HG02870 (cell line): ENCODE measurements around the gene MTIF3.
A peak's percentile ranks its signal among the peaks of the same experiment; 100 is the strongest.

Source experiments
- ATAC-seq: cut with Tn5 transposase; IDR thresholded peaks from one replicate; pipeline ENCODE4 v1.9.1; 2021; ENCODE audit warnings: mild to moderate bottlenecking, moderate library complexity; ENCODE audit not compliant: unreplicated experiment

The MTIF3 gene

GRCh38 chr13:27449936-27450828 is at the start of gene MTIF3:
TSS of gene MTIF3 (minus strand) at chr13:27450564. CDS start at chr13:27440448, 10,116 bp downstream.
- peak; percentile 81 for ATAC-seq

GRCh38 chr13:27497563-27498230 is 47.3 kb upstream of the MTIF3 start:
- no peak for ATAC-seq

DNA sequence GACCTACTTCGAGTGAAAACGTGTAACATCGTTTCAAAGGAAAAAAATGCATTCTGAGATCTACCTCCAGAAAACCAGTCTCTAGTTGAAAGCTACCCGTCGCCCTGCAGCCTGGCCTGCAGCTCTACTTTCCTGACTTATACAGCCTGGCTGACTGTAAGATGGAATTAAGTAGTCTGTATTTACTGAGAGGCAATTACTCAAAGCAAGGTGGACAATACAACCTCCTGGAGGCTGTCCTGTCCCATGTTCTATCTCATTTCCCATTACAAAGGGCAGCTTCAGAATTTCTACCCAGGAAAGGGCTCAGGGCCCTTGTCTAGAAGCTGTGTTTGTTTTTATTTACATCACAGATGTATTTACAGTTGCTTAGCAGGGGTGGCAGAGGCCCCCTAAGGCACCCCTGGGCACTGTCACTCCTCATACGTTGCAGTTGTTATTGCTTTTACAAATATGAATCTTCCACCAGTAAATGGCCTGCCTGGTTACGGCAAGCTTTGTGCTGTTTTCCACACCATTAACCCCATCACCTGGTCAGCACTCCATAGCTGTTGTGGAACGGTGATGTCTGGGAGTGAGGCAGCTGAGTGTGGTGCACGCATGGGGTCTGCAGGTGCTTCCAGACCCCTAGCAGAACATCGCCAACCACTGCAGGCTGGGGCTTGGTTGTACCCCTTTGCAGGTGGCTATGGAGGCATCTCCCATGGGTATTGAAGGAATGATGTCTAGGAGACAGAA is 46.3 kb upstream of the MTIF3 start:
- no peak for ATAC-seq

GRCh38 chr13:27496006-27496405 is 45.6 kb upstream of the MTIF3 start:
- ATAC-seq = no peak

DNA sequence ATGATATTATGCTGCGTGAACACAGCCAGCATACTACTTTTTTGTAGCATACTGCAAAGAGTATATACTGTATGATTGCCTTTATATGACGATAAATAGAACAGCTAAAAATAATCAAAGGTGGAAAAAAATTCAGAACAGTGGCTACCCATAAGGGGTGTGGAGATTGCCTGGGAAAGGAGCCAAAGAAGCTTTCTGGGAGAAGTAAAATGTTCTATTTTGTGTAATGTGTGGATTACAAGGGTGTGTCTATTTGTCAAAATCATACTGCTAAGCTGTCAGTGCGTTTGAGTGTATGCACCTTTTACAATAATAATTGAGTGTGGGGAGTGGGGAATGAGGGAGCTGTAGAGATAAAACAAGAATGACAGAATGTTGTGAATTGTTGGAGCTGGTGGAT is 45.2 kb upstream of the MTIF3 start:
- no peak for ATAC-seq

DNA sequence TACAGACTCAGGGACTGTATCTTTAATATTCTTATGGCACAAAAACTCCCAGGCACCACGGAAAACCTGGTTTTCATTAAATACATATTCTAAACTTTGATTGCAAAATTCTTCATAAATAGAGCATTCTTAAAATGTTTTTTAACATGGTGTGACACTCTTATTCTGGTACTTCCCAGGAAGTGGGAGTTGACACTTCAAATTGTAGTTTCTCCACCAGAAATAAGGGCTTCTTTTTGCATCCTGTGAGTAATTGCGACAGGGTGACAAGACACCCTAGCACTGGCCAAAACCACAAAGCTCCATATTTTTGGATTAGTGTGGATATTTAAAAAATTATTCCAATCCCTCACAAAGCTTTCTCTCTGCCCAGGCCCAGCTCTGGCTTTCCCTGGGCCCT is 43.6 kb upstream of the MTIF3 start:
- ATAC-seq = no peak

DNA sequence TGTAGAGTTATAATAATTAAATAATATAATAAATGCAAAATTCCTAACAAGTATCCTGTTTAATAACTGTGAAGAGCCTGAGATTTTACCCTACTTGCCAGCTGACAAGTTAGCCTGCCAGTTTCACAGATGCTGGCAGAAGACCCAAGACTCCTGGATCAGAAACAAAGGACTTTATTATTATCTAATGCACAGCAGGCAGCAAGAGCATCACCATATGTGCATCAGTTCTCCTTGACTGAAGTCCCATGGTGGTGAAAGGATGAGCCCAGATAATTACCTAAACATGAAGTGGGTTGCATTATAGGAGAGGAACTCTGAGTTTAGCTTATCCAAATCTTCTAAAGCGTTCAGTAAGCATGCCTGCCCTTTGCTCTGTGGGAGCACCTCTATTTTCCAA is 39.1 kb upstream of the MTIF3 start:
- no peak for ATAC-seq

DNA sequence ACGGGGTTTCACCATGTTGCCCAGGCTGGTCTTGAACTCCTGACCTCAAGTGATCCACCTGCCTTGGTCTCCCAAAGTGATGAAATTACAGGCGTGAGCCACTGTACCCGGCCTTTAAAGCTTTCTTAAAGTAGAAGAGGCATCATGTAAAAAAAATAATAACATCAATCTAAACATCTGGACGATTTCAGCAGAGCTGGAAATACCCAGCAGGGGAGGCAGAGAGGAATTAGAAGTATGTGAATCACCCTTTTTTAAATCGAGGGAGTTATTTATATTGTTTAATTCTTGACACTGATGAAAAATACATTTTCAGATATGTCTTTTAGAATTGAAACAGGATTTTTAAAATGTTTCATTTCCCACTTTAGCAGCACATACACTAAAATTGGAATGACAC is 37.4 kb upstream of the MTIF3 start:
- no peak for ATAC-seq

GRCh38 chr13:27483421-27483820 is 33.1 kb upstream of the MTIF3 start:
- ATAC-seq = no peak

- ATAC-seq = peak; percentile 97
These were observed 32.6 kb upstream of the MTIF3 start for GRCh38 chr13:27482983-27483382.

GRCh38 chr13:27481766-27482165 is 31.4 kb upstream of the MTIF3 start:
- no peak for ATAC-seq

GRCh38 chr13:27476943-27477703 is 26.8 kb upstream of the MTIF3 start:
- ATAC-seq = peak; percentile 64

DNA sequence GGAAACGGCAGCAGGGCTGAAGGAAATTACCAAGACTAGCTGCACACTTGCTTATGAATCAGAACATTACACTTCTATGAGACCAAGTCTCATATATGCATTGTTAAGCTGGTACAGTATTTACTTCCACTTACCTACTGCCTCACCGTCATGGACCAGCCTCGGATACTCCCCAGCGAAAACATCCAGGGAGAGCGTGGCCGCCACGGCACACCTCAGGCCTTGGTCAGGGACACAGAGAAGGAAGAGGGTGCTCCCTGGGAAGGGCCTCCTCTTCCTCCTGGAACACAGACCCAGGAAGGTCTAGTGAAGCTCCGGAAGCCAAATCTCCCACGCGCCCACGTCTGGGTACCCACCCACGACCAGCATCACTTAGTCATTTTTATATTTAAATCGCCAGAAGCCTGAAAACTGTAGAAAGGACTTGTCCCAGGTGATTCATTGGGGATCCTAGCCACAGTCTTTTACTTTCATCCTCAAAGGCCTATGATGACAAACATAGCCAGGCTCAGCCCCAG is 24.4 kb upstream of the MTIF3 start:
- no peak for ATAC-seq

DNA sequence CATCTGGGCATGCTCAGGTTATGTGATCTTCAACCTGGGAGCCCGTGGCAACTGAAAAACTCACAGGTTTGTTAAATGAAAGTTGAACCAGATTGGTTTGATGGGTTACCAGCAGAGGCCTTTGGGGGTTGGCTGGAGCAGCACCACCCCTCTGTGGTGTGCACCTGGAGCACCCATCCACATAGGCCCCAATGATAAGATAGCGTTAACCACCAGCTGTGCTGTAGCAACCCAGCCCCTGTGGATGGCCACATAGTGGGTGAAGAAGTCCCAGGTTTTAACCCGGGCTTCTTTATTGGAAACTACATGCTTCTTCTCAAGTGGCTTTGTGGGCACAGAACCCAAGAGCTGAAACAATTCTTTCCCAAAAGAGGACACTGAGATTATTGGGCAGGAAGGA is 22.6 kb upstream of the MTIF3 start:
- no peak for ATAC-seq

DNA sequence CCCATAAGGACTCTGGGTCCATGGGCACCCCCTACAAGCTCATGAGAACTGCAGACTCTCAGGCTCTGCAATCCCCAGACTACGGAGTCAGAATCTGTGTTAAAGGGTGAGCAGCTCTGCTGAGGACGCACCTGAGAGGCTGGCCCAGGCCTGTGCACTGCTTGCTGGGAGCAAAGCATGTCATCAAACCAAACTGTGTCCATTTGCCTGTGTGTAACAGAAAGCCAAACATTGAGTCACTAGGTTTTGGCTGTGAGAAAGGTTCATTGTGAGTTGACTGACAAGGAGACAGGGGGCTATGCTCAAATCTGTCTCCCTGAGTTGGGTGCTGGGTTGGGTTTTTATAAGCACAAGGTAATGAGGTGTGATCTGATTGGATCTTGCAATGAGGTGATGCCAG is 22.1 kb upstream of the MTIF3 start:
- no peak for ATAC-seq

DNA sequence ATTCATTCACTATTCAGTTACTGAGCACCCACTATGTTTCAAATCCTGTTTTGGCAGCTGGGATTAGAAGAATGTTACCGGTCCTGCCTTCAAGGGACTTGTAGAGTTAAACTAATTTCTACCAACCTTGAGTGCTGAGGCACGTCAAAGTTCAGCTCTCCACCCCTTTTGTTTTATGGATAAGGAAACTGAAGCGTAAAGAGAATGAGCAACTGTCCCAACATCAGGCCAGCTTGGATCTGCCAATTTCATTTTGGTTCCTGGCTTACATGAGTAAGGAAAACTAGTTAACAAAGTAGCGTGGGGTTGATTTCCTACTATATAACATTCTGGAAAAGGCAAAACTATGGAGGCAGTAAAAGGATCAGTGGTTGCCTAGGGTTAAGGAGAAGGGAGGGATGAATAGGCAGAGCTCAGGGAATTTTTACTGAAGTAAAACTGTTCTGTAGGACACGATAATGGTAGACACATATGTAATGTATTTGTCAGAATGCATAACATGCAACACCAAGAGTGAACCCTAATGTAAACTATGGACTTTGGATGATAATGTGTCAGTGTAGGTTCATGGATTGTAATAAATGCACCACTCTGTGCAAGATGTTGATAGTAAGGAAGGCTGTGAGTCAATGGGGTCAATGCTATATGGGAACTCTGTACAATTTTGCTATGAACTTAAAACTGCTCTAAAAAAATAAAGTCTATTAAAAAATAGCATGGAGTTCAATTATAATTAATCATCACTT is 19.9 kb upstream of the MTIF3 start:
- no peak for ATAC-seq

DNA sequence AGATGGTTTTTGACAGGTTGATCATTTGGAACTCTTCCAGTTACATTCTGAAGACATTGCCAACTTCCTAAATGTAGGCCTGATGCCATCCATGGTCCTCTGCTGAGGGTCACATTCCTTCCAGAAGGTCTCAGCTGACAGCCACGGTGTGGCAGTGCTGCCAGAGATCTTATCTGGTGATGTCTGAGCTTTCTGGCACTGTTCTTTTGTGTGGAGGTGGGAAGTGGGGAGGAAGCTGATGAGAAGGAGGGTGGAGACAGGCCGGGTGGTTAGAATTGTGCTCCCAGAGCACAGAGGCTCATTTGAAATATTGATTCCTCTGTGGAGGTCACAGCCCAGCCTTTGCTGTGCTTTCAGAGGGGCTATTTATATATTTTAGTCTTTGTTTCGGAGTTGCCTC is 16.1 kb upstream of the MTIF3 start:
- no peak for ATAC-seq

- ATAC-seq = no peak
These were observed 15.2 kb upstream of the MTIF3 start for GRCh38 chr13:27465611-27466010.

- no peak for ATAC-seq
These were observed 13.1 kb upstream of the MTIF3 start for GRCh38 chr13:27463500-27463899.
